Testis (tissue), 3 donors: ENCODE results near the gene CLGN. TPM values are rescaled to one million over a fixed set of nuclear protein-coding genes. Genes with fewer than 3 reads are reported as not detected.
"Not testable (repeated sequence)": the region's sequence is repeated elsewhere in the genome, so short reads cannot be mapped to it uniquely, and the experiment has no call there.

ENCODE experiments used
- DNase-seq: peaks from one replicate; pipeline ENCODE4 v3.0.0-alpha.2; 2019
- H3K27ac ChIP-seq, 2 donors: fragments of 200-600 bp; sonication (generic); one replicate each; pipeline ENCODE4 v1.5.1; 2019
- H3K27me3 ChIP-seq: fragments of 200-600 bp; sonication (generic); one replicate; pipeline ENCODE4 v1.5.1; 2019
- H3K36me3 ChIP-seq: fragments of 200-600 bp; sonication (generic); one replicate; pipeline ENCODE4 v1.5.1; 2017; ENCODE audit warnings: low read depth; ENCODE audit errors: missing control alignments
- H3K4me1 ChIP-seq: fragments of 200-600 bp; sonication (generic); one replicate; pipeline ENCODE4 v1.5.1; 2019
- H3K4me3 ChIP-seq, 2 donors: fragments of 200-600 bp; sonication (generic); one replicate each; pipeline ENCODE4 v1.5.1; 2017 to 2019
- H3K9me3 ChIP-seq: fragments of 200-600 bp; sonication (generic); one replicate; pipeline ENCODE4 v1.5.1; 2017
- CTCF ChIP-seq, 3 experiments: fragments of 450-650 bp in 2 of 3; fragments of 200-600 bp in 1 of 3; sonication (generic) in 1 of 3; IDR thresholded peaks; one replicate each; pipeline ENCODE4 v1.5.1; 2016 to 2019; ENCODE audit warnings: antibody characterized with exemption in 3 of 3, mild to moderate bottlenecking in 2 of 3, moderate library complexity in 1 of 3
- POLR2A ChIP-seq: fragments of 450-650 bp; IDR thresholded peaks from one replicate; pipeline ENCODE4 v1.6.1; 2017; ENCODE audit warnings: antibody characterized with exemption, mild to moderate bottlenecking, moderate library complexity
- WGBS, 2 donors: methylation state at CpG; one replicate each; pipeline ENCODE4 v1.1.5; 2018; 5-methylcytosine and 5-hydroxymethylcytosine counted together
- intact Hi-C: fragments of 100-400 bp; cut with DNase I; formaldehyde crosslinking; loops from one replicate; pipeline ENCODE4 v1.15.1; 2023; ENCODE audit warnings: low total_unique reads
- polyA plus RNA-seq: library from polyadenylated mRNA; stranded (reverse); fragments of 350-450 nt; fragmentation: Illumina TruSeq; extraction: RNeasy Lipid Tissue Mini Kit (QIAGEN cat#74804); gene quantifications from one replicate; pipeline ENCODE4 v1.2.3, GENCODE V29; 2014; ENCODE audit warnings: low read depth, low replicate concordance; ENCODE audit not compliant: insufficient read depth
- total RNA-seq, 2 donors: library from RNA; depleted of rRNA; stranded (reverse); fragments of >200 nt; gene quantifications; one replicate each; pipeline ENCODE4 v1.2.3, GENCODE V29; 2016

The CLGN gene
- total and polyA plus RNA-seq, 3 donors from 2014 or later, result 26.9 to 75.6 (median 37.0) TPM

- H3K27me3 ChIP-seq, result no peaks in the 10 kb centered on the region
- intact Hi-C loops, result no loop called here
- no peak for DNase-seq
- no peaks in the 10 kb centered on the region for H3K4me1 ChIP-seq
- TF ChIP-seq CTCF (IDR thresholded peaks at IDR 0.05), result no peak
- TF ChIP-seq POLR2A, result no peak
- H3K27ac ChIP-seq, result no peak overlapping the region
- H3K4me3 ChIP-seq, result no peak overlapping the region
- no peaks in the 10 kb centered on the region for H3K9me3 ChIP-seq
- WGBS, 2 donors, result 39 to 45% methylated on average over 1 of the region's 1 CpG
- no peaks in the 10 kb centered on the region for H3K36me3 ChIP-seq
Observed at GRCh38 chr4:140463614-140464013, 36.2 kb upstream of the CLGN start.

- no peaks in the 10 kb centered on the region for H3K4me1 ChIP-seq
- H3K9me3 ChIP-seq, result no peaks in the 10 kb centered on the region
- H3K27me3 ChIP-seq, result no peaks in the 10 kb centered on the region
- H3K36me3 ChIP-seq, result no peaks in the 10 kb centered on the region
- intact Hi-C loops, result no loop called here
- 47 to 48% methylated on average over 3 of the region's 3 CpGs for WGBS, 2 donors
- peak overlapping the region in 1 of 2 donors; percentile 7 for H3K4me3 ChIP-seq
- DNase-seq, result no peak
- TF ChIP-seq CTCF (IDR thresholded peaks at IDR 0.05) (no peak), POLR2A (no peak)
- no peak overlapping the region for H3K27ac ChIP-seq
Observed at GRCh38 chr4:140463182-140463581, 35.7 kb upstream of the CLGN start.

- no peaks in the 10 kb centered on the region for H3K27me3 ChIP-seq
- no peak overlapping the region for H3K27ac ChIP-seq
- intact Hi-C loops, result no loop called here
- TF ChIP-seq POLR2A (no peak), CTCF (IDR thresholded peaks at IDR 0.05) (no peak)
- WGBS, 2 donors, result 46 to 56% methylated on average over 3 of the region's 3 CpGs
- H3K9me3 ChIP-seq, result no peaks in the 10 kb centered on the region
- H3K4me1 ChIP-seq, result no peaks in the 10 kb centered on the region
- H3K36me3 ChIP-seq, result no peaks in the 10 kb centered on the region
- DNase-seq, result no peak
- H3K4me3 ChIP-seq, result no peak overlapping the region
Observed at GRCh38 chr4:140450352-140450751, 22.9 kb upstream of the CLGN start.

- Histone ChIP-seq H3K27ac (no peak overlapping the region), H3K4me3 (no peak overlapping the region), H3K27me3 (no peaks in the 10 kb centered on the region), H3K4me1 (no peaks in the 10 kb centered on the region), H3K9me3 (no peaks in the 10 kb centered on the region), H3K36me3 (no peaks in the 10 kb centered on the region)
- TF ChIP-seq POLR2A (no peak), CTCF (IDR thresholded peaks at IDR 0.05) (no peak)
- intact Hi-C loops, result no loop called here
- DNase-seq, result no peak
- WGBS, 2 donors, result 34 to 42% methylated on average over 2 of the region's 2 CpGs
Observed at GRCh38 chr4:140448830-140449229, 21.4 kb upstream of the CLGN start.

- no peaks in the 10 kb centered on the region for H3K36me3 ChIP-seq
- DNase-seq, result no peak
- 53 to 73% methylated on average over 3 of the region's 3 CpGs for WGBS, 2 donors
Observed at GRCh38 chr4:140448162-140448561, 20.7 kb upstream of the CLGN start.

GRCh38 chr4:140444347-140444746, 16.9 kb upstream of the CLGN start:
- H3K27me3 ChIP-seq, intact Hi-C loops, DNase-seq, H3K4me3 ChIP-seq, H3K36me3 ChIP-seq, H3K27ac ChIP-seq, H3K4me1 ChIP-seq, H3K9me3 ChIP-seq: not testable (repeated sequence)
- 90 to 92% methylated on average over 4 of the region's 4 CpGs for WGBS, 2 donors

More at GRCh38 chr4:140448162-140448561, 20.7 kb upstream of the CLGN start:
- intact Hi-C loops, result no loop called here
- Histone ChIP-seq H3K4me1 (no peaks in the 10 kb centered on the region), H3K4me3 (no peak overlapping the region), H3K27me3 (no peaks in the 10 kb centered on the region), H3K9me3 (no peaks in the 10 kb centered on the region), H3K27ac (no peak overlapping the region)
- TF ChIP-seq CTCF (IDR thresholded peaks at IDR 0.05) (no peak), POLR2A (no peak)
